ENCODE data around the gene HCN2. TPM values are rescaled to one million over a fixed set of nuclear protein-coding genes. Genes with fewer than 3 reads are reported as not detected.
A peak's percentile ranks its signal among the peaks of the same experiment; 100 is the strongest.

Gene HCN2
- total and polyA plus RNA-seq, 3 donors from 2014 or later = 5.5 to 12.4 (median 6.6) TPM

DNA sequence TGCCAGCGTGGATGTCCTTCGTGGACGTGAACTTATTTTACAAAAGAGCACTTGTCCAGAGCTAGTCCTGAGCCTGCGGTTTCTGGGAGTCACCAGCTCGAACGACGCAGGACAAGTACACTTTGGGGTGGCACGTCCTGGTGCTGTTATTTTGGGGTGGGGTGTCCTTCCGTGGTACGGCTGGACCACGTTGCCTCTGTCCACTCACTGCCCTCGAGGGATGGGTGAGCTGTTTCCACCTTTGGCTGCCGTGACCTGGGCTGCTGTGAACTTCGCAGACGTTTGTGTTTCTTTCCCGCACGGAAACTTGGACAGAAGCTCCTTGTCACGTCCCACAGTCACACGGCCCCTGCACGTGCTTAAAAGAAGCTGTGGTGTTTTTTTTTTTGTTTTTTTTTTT, 34.9 kb upstream of the HCN2 start:
- H3K27me3 ChIP-seq = no peaks in the 10 kb centered on the region
- intact Hi-C loops (cut with DNase I; ENCODE audit: low total_unique reads) = no loop called here
- DNase-seq = no peak
- H3K27ac ChIP-seq = no peak overlapping the region
- no peaks in the 10 kb centered on the region for H3K36me3 ChIP-seq (ENCODE audit: low read depth, missing control alignments)
- WGBS, 2 donors = 77 to 86% methylated on average over 20 of the region's 20 CpGs
- no peaks in the 10 kb centered on the region for H3K9me3 ChIP-seq
- peaks cover 3% of the 10 kb centered on the region for H3K4me1 ChIP-seq
- TF ChIP-seq POLR2A (IDR thresholded peaks at IDR 0.05) = no peak
- TF ChIP-seq, protein P1, sequence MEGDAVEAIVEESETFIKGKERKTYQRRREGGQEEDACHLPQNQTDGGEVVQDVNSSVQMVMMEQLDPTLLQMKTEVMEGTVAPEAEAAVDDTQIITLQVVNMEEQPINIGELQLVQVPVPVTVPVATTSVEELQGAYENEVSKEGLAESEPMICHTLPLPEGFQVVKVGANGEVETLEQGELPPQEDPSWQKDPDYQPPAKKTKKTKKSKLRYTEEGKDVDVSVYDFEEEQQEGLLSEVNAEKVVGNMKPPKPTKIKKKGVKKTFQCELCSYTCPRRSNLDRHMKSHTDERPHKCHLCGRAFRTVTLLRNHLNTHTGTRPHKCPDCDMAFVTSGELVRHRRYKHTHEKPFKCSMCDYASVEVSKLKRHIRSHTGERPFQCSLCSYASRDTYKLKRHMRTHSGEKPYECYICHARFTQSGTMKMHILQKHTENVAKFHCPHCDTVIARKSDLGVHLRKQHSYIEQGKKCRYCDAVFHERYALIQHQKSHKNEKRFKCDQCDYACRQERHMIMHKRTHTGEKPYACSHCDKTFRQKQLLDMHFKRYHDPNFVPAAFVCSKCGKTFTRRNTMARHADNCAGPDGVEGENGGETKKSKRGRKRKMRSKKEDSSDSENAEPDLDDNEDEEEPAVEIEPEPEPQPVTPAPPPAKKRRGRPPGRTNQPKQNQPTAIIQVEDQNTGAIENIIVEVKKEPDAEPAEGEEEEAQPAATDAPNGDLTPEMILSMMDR (IDR thresholded peaks at IDR 0.05) = no peak
- H3K4me3 ChIP-seq = no peak overlapping the region

DNA sequence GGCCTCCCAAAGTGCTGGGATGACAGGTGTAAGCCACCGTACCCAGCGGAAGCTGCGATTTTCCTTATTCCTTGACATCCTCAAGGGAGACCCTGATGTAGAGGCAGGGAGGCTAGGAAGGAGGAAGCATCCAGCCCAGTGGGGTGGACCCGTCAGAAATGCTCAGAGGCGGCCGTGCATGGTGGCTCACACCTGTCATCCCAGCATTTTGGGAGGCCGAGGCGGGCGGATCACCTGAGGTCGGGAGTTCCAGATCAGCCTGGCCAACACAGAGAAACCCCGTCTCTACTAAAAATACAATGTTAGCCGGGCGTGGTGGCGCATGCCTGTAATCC, 34.2 kb upstream of the HCN2 start:
- no peaks in the 10 kb centered on the region for H3K9me3 ChIP-seq
- TF ChIP-seq POLR2A (IDR thresholded peaks at IDR 0.05) = no peak
- TF ChIP-seq, protein P1 (IDR thresholded peaks at IDR 0.05) = no peak
- H3K27ac ChIP-seq = no peak overlapping the region
- peaks cover 3% of the 10 kb centered on the region for H3K4me1 ChIP-seq
- WGBS, 2 donors = 94% methylated on average over 14 of the region's 14 CpGs
- no peak overlapping the region for H3K4me3 ChIP-seq
- DNase-seq = no peak
- intact Hi-C loops (cut with DNase I; ENCODE audit: low total_unique reads) = no loop called here
- H3K36me3 ChIP-seq (ENCODE audit: low read depth, missing control alignments) = no peaks in the 10 kb centered on the region
- H3K27me3 ChIP-seq = no peaks in the 10 kb centered on the region

DNA sequence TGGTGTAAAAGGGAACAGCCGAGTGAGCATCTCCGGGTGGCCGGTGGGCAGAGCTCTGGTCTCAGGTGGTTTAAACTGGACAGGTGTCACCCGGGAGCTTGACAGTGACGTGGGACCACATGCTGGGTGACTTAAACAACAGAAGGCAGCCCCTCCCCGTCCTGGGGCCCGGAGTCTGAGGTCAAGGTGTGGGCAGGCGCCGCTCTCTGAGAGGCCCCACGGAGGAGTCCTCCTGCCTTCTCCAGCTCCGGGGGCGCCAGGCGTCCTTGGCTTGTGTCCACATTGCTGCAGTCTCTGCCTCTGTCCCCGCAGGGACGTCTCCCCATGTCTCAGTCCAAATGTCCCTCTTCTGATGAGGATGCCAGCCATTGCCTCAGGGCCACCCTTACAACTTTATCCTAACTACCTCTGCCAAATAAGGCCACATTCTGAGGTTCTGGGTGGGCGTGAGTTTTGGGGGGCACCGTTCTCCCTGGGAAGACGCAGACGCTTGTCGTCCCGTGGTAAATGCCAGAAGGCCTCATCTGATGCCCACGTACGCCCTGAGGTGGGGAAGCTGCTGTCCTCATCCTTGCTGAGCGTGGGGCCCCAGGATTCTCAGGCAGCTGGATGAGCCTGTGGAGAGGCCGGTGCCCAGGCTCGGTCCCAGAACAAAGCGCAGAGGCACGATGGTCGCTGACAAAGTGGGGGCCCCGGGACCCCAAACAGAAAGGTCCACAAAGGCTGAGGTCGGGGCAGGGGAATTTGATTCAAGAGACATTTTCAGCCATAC, 32.9 kb upstream of the HCN2 start:
- Histone ChIP-seq H3K36me3 (ENCODE audit: low read depth, missing control alignments) (no peaks in the 10 kb centered on the region), H3K27me3 (no peaks in the 10 kb centered on the region), H3K9me3 (no peaks in the 10 kb centered on the region), H3K4me3 (no peak overlapping the region), H3K27ac (no peak overlapping the region), H3K4me1 (peaks cover 3% of the 10 kb centered on the region)
- no peak for TF ChIP-seq POLR2A (IDR thresholded peaks at IDR 0.05)
- TF ChIP-seq, protein P1 (IDR thresholded peaks at IDR 0.05) = no peak
- intact Hi-C loops (cut with DNase I; ENCODE audit: low total_unique reads) = no loop called here
- WGBS, 2 donors = 82 to 94% methylated on average over 21 to 30 of the region's 31 CpGs
- no peak for DNase-seq

DNA sequence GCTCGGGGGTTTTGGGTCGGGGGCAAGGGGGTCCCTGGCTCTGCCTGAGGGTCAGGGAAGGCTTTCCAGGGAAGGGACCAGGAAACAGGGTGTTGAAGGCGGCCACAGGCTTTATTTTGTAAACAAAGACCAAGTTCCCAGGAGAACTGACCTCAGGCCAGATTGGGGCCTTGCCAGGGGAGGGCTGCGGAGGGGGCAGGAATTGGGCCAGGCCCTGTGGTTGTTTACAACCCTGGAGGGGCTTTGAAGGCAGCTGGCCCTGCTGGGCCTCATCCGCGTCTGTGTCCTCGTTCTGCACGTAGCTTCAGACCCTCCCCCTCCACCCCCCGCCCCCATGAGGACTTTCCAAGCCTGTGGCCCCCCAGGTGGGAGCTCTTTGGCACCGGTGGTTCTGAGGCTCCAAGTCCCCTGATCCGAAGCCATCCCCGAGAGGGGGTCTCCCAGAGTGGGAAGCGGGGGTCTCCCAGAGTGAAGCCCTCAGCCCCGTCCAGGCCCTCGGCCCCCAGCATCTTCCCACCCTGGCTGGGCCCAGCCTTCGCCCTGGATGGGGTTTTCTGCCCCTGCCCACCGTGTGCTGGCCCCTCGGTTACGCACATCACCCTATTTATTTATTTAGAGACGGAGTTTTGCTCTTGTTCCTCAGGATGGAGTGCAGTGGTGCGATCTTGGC, 30.8 kb upstream of the HCN2 start:
- Histone ChIP-seq H3K36me3 (ENCODE audit: low read depth, missing control alignments) (no peaks in the 10 kb centered on the region), H3K4me3 (no peak overlapping the region), H3K27ac (peak overlapping the region; percentile 24 to 41), H3K9me3 (no peaks in the 10 kb centered on the region), H3K4me1 (peaks cover 3% of the 10 kb centered on the region), H3K27me3 (no peaks in the 10 kb centered on the region)
- TF ChIP-seq, protein P1 (IDR thresholded peaks at IDR 0.05) = no peak
- no peak for TF ChIP-seq POLR2A (IDR thresholded peaks at IDR 0.05)
- DNase-seq = no peak
- 63 to 70% methylated on average over 14 to 21 of the region's 21 CpGs for WGBS, 2 donors
- intact Hi-C loops (cut with DNase I; ENCODE audit: low total_unique reads) = no loop called here
